ENCODE data around the gene ADAMTS2. TPM values are rescaled to one million over a fixed set of nuclear protein-coding genes. Genes with fewer than 3 reads are reported as not detected.

The ADAMTS2 gene
- total RNA-seq, 6 experiments from 2014 or later = 31.5 to 38.4 (median 34.1) TPM

GRCh38 chr5:179241175-179241574 lies 104.1 kb downstream of the ADAMTS2 start:
- peaks cover 30% of the 10 kb centered on the region for H3K4me1 Mint-ChIP-seq (ENCODE audit: low read depth)
- peak overlapping the region; percentile 3; the same call in 1 of the 2 replicates for H3K27ac Mint-ChIP-seq
- no peak overlapping the region for H3K4me3 Mint-ChIP-seq
- no peak for DNase-seq
- H3K36me3 Mint-ChIP-seq (ENCODE audit: low read depth) = peaks cover 30% of the 10 kb centered on the region
- H3K27me3 Mint-ChIP-seq (ENCODE audit: insufficient read depth) = peaks cover 2% of the 10 kb centered on the region; the same call in 1 of the 2 replicates
- no peak for TF ChIP-seq CTCF (IDR thresholded peaks at IDR 0.05)
- no peaks in the 10 kb centered on the region for H3K9me3 Mint-ChIP-seq

- peaks cover 30% of the 10 kb centered on the region for H3K4me1 Mint-ChIP-seq (ENCODE audit: low read depth)
- H3K4me3 Mint-ChIP-seq = no peak overlapping the region
- no peak for DNase-seq
- H3K9me3 Mint-ChIP-seq = no peaks in the 10 kb centered on the region
- H3K27ac Mint-ChIP-seq = no peak overlapping the region; the same call in 1 of the 2 replicates
- peaks cover 29% of the 10 kb centered on the region for H3K36me3 Mint-ChIP-seq (ENCODE audit: low read depth)
- peaks cover 2% of the 10 kb centered on the region; the same call in 1 of the 2 replicates for H3K27me3 Mint-ChIP-seq (ENCODE audit: insufficient read depth)
- no peak for TF ChIP-seq CTCF (IDR thresholded peaks at IDR 0.05)
Observed at GRCh38 chr5:179240561-179240960, 104.7 kb downstream of the ADAMTS2 start.

GRCh38 chr5:179239256-179240135 lies 105.8 kb downstream of the ADAMTS2 start:
- no peak for DNase-seq
- Mint-ChIP-seq H3K27ac (no peak overlapping the region), H3K9me3 (no peaks in the 10 kb centered on the region), H3K4me1 (ENCODE audit: low read depth) (peaks cover 29% of the 10 kb centered on the region), H3K4me3 (no peak overlapping the region), H3K27me3 (ENCODE audit: insufficient read depth) (peaks cover 2% of the 10 kb centered on the region; the same call in 1 of the 2 replicates), H3K36me3 (ENCODE audit: low read depth) (peaks cover 29% of the 10 kb centered on the region)
- no peak for TF ChIP-seq CTCF (IDR thresholded peaks at IDR 0.05)

GRCh38 chr5:179238628-179238970 lies 106.7 kb downstream of the ADAMTS2 start:
- no peak for TF ChIP-seq CTCF (IDR thresholded peaks at IDR 0.05)
- no peak for DNase-seq
- H3K4me3 Mint-ChIP-seq = no peak overlapping the region
- H3K4me1 Mint-ChIP-seq (ENCODE audit: low read depth) = peaks cover 20% of the 10 kb centered on the region
- H3K27me3 Mint-ChIP-seq (ENCODE audit: insufficient read depth) = peaks cover 2% of the 10 kb centered on the region; the same call in 1 of the 2 replicates
- H3K36me3 Mint-ChIP-seq (ENCODE audit: low read depth) = peaks cover 29% of the 10 kb centered on the region
- no peaks in the 10 kb centered on the region for H3K9me3 Mint-ChIP-seq
- H3K27ac Mint-ChIP-seq = no peak overlapping the region

GRCh38 chr5:179237770-179238627 lies 107.3 kb downstream of the ADAMTS2 start:
- TF ChIP-seq CTCF (IDR thresholded peaks at IDR 0.05) = no peak
- Mint-ChIP-seq H3K36me3 (ENCODE audit: low read depth) (peaks cover 29% of the 10 kb centered on the region), H3K27me3 (ENCODE audit: insufficient read depth) (peaks cover 2% of the 10 kb centered on the region; the same call in 1 of the 2 replicates), H3K4me1 (ENCODE audit: low read depth) (peaks cover 14% of the 10 kb centered on the region), H3K9me3 (no peaks in the 10 kb centered on the region), H3K4me3 (no peak overlapping the region), H3K27ac (no peak overlapping the region)
- no peak for DNase-seq
